DOHH2 (cell line): ENCODE measurements around the gene FAM229A.

Source experiments
- H3F3A ChIP-seq: fragments of 200-600 bp; sonication (generic), shearing (Covaris generic); 2 replicates; pipeline ENCODE4 v1.6.0; 2016; ENCODE audit warnings: antibody characterized with exemption, mild to moderate bottlenecking; ENCODE audit not compliant: control insufficient read depth, insufficient read depth
- H3K27ac ChIP-seq: fragments of 200-600 bp; sonication (generic); 2 replicates; pipeline ENCODE4 v1.5.1; 2014; ENCODE audit warnings: low read depth, mild to moderate bottlenecking, low read length, moderate library complexity
- H3K27me3 ChIP-seq: fragments of 200-600 bp; sonication (generic); 2 replicates; pipeline ENCODE4 v1.6.1; 2014; ENCODE audit warnings: mild to moderate bottlenecking, low read length, mixed read lengths; ENCODE audit not compliant: control insufficient read depth
- H3K36me3 ChIP-seq: fragments of 200-600 bp; sonication (generic); 2 replicates; pipeline ENCODE4 v1.6.1; 2014; ENCODE audit warnings: mild to moderate bottlenecking, low read length, moderate library complexity, mixed read lengths; ENCODE audit not compliant: control insufficient read depth
- H3K4me1 ChIP-seq: fragments of 200-600 bp; sonication (generic); 2 replicates; pipeline ENCODE4 v1.6.1; 2014; ENCODE audit warnings: mild to moderate bottlenecking, low read length, mixed read lengths; ENCODE audit not compliant: control insufficient read depth
- H3K4me2 ChIP-seq: fragments of 200-600 bp; sonication (generic); 2 replicates; pipeline ENCODE4 v1.6.0; 2014; ENCODE audit warnings: mild to moderate bottlenecking, low read length, moderate library complexity
- H3K4me3 ChIP-seq: fragments of 200-600 bp; sonication (generic); 2 replicates; pipeline ENCODE4 v1.5.1; 2014; ENCODE audit warnings: mild to moderate bottlenecking, low read length, mixed read lengths
- H3K79me2 ChIP-seq: fragments of 200-600 bp; sonication (generic); 2 replicates; pipeline ENCODE4 v1.6.1; 2014; ENCODE audit warnings: mild to moderate bottlenecking, low read length, mixed read lengths; ENCODE audit not compliant: control insufficient read depth
- H3K9me2 ChIP-seq: fragments of 200-600 bp; sonication (generic); replicated peaks from 2 replicates; pipeline ENCODE4 v1.6.1; 2014; ENCODE audit warnings: mild to moderate bottlenecking, low read length, mixed read lengths; ENCODE audit not compliant: control insufficient read depth
- H3K9me3 ChIP-seq: fragments of 200-600 bp; sonication (generic); 2 replicates; pipeline ENCODE4 v1.6.1; 2014; ENCODE audit warnings: antibody characterized with exemption, low read length, mixed read lengths; ENCODE audit not compliant: control insufficient read depth, insufficient read depth
- H4K20me1 ChIP-seq: fragments of 200-600 bp; sonication (generic); 2 replicates; pipeline ENCODE4 v1.6.0; 2014; ENCODE audit warnings: low read depth, mild to moderate bottlenecking, antibody characterized with exemption, low read length, moderate library complexity; ENCODE audit not compliant: control insufficient read depth, insufficient read depth
- EZH2phosphoT487 ChIP-seq: fragments of 200-600 bp; sonication (generic); IDR thresholded peaks from 2 replicates; pipeline ENCODE4 v1.6.1; 2017; ENCODE audit warnings: borderline replicate concordance, mild to moderate bottlenecking, antibody characterized with exemption, low read length, moderate library complexity, mixed read lengths
- TF ChIP-seq, protein P1 (sequence below): fragments of 200-600 bp; sonication (generic); IDR thresholded peaks from one replicate; pipeline ENCODE4 v1.5.1; 2014; ENCODE audit warnings: antibody characterized with exemption, mild to moderate bottlenecking, low read depth, low read length; ENCODE audit not compliant: poor library complexity, severe bottlenecking

FAM229A gene

DNA sequence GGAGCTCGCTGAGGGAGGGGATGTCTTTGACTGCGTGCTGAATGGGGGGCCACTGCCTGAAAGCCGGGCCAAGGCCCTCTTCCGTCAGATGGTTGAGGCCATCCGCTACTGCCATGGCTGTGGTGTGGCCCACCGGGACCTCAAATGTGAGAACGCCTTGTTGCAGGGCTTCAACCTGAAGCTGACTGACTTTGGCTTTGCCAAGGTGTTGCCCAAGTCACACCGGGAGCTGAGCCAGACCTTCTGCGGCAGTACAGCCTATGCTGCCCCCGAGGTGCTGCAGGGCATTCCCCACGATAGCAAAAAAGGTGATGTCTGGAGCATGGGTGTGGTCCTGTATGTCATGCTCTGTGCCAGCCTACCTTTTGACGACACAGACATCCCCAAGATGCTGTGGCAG is 1.4 kb upstream of the FAM229A start:
- H3K36me3 ChIP-seq: peaks cover 23% of the 10 kb centered on the region; the same call in 1 of the 2 replicates
- no peaks in the 10 kb centered on the region for H4K20me1 ChIP-seq
- no peak overlapping the region for H3K4me3 ChIP-seq
- peaks cover 27% of the 10 kb centered on the region for H3K4me1 ChIP-seq
- no peak overlapping the region for H3K4me2 ChIP-seq
- H3K9me2 ChIP-seq: no peaks in the 10 kb centered on the region
- H3F3A ChIP-seq: peaks cover 11% of the 10 kb centered on the region
- H3K9me3 ChIP-seq: no peaks in the 10 kb centered on the region
- no peak overlapping the region for H3K27ac ChIP-seq
- TF ChIP-seq EZH2phosphoT487: no peak
- TF ChIP-seq, protein P1, sequence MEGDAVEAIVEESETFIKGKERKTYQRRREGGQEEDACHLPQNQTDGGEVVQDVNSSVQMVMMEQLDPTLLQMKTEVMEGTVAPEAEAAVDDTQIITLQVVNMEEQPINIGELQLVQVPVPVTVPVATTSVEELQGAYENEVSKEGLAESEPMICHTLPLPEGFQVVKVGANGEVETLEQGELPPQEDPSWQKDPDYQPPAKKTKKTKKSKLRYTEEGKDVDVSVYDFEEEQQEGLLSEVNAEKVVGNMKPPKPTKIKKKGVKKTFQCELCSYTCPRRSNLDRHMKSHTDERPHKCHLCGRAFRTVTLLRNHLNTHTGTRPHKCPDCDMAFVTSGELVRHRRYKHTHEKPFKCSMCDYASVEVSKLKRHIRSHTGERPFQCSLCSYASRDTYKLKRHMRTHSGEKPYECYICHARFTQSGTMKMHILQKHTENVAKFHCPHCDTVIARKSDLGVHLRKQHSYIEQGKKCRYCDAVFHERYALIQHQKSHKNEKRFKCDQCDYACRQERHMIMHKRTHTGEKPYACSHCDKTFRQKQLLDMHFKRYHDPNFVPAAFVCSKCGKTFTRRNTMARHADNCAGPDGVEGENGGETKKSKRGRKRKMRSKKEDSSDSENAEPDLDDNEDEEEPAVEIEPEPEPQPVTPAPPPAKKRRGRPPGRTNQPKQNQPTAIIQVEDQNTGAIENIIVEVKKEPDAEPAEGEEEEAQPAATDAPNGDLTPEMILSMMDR: no peak
- H3K79me2 ChIP-seq: no peaks in the 10 kb centered on the region
- no peaks in the 10 kb centered on the region for H3K27me3 ChIP-seq

DNA sequence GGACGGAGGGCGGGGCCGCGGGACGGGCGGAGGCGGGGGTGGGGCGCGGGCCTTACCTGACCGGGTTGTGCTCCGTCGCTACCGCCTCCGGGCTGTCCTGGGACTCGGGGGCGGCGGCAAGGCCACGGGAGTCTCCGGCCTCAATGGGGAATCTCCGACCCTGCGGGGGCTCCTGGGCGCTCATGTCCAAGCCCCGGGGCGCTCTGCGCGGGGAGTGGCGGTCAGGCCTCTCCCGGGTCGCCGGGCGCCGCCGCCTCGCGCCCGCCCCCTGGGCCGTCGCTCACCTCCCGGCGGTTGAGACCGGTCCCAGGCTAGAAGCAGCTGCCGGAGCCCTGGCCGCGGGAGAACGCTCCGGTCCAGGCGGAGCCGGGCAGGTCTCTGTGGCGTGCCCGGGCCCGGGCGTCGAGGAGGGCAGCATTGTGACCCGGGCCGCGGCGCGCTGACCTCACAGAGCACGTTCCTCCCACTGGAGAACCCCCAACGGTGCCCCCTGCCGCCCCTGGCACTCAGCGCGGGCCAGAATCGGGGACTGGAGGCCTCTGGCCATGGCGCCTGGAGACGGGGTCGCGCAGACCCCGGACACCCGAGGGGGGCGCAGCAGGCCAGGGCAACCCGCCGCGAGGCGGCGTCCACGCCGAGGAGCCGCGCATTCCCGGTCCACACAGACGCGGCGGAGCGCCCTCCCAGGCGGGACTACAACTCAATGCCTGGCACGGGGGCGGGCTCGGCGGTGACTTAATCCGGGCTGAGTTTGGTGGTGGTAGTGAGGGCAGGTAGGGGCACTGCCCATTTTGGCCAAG is 411 bp downstream of the FAM229A start:
- TF ChIP-seq, protein P1: peak; percentile 22
- no peak for TF ChIP-seq EZH2phosphoT487
- peak overlapping the region; percentile 53 for H3K4me2 ChIP-seq
- H3K9me2 ChIP-seq: no peaks in the 10 kb centered on the region
- no peaks in the 10 kb centered on the region for H3K79me2 ChIP-seq
- no peaks in the 10 kb centered on the region for H3K9me3 ChIP-seq
- no peak overlapping the region for H3K27ac ChIP-seq
- peaks cover 27% of the 10 kb centered on the region for H3K4me1 ChIP-seq
- H3K36me3 ChIP-seq: peaks cover 12% of the 10 kb centered on the region; the same call in 1 of the 2 replicates
- peaks cover 15% of the 10 kb centered on the region for H3F3A ChIP-seq
- peak overlapping the region; percentile 37 for H3K4me3 ChIP-seq
- no peaks in the 10 kb centered on the region for H3K27me3 ChIP-seq
- H4K20me1 ChIP-seq: no peaks in the 10 kb centered on the region

- TF ChIP-seq, protein P1: no peak
- TF ChIP-seq EZH2phosphoT487: no peak
- Histone ChIP-seq H3K4me3 (peak overlapping the region; percentile 37), H3K9me3 (no peaks in the 10 kb centered on the region), H3K27me3 (no peaks in the 10 kb centered on the region), H4K20me1 (no peaks in the 10 kb centered on the region), H3K4me2 (peak overlapping the region; percentile 53), H3K27ac (no peak overlapping the region), H3K79me2 (no peaks in the 10 kb centered on the region), H3F3A (peaks cover 15% of the 10 kb centered on the region), H3K4me1 (peaks cover 27% of the 10 kb centered on the region), H3K9me2 (no peaks in the 10 kb centered on the region), H3K36me3 (peaks cover 9% of the 10 kb centered on the region; the same call in 1 of the 2 replicates)
These were observed 994 bp downstream of the FAM229A start for GRCh38 chr1:32361308-32361673.
